SU-DHL-6 (cell line): Measurements from ENCODE around the gene MPLKIP.

Experiments
- H2AFZ ChIP-seq: fragments of 200-600 bp; sonication (generic); 2 replicates; pipeline ENCODE4 v1.6.1; 2014; ENCODE audit warnings: low read depth, mild to moderate bottlenecking, moderate library complexity, mixed read lengths, antibody characterized with exemption, low read length; ENCODE audit not compliant: severe bottlenecking
- H3F3A ChIP-seq: fragments of 200-600 bp; shearing (Covaris generic); 2 replicates; pipeline ENCODE4 v1.6.0; 2016; ENCODE audit warnings: antibody characterized with exemption, mild to moderate bottlenecking; ENCODE audit not compliant: insufficient read depth
- H3K27ac ChIP-seq: fragments of 200-600 bp; sonication (generic); 2 replicates; pipeline ENCODE4 v1.5.1; 2016; ENCODE audit warnings: low read depth, mild to moderate bottlenecking, low read length, moderate library complexity, mixed read lengths
- H3K27me3 ChIP-seq: fragments of 200-600 bp; sonication (generic), shearing (Covaris generic); 2 replicates; pipeline ENCODE4 v1.6.0; 2014; ENCODE audit warnings: mild to moderate bottlenecking, low read length
- H3K36me3 ChIP-seq: fragments of 200-600 bp; sonication (generic); 2 replicates; pipeline ENCODE4 v1.6.1; 2014; ENCODE audit warnings: mild to moderate bottlenecking, low read length, mixed read lengths
- H3K4me2 ChIP-seq: fragments of 300-600, 200-600 bp; shearing (Covaris generic), sonication (generic); 2 replicates; pipeline ENCODE4 v1.6.0; 2014; ENCODE audit warnings: low read length, low read depth, mild to moderate bottlenecking; ENCODE audit not compliant: poor library complexity, severe bottlenecking
- H3K4me3 ChIP-seq: fragments of 200-600 bp; sonication (generic); 2 replicates; pipeline ENCODE4 v1.5.1; 2014; ENCODE audit warnings: antibody characterized with exemption, low read length, mild to moderate bottlenecking, mixed read lengths; ENCODE audit not compliant: insufficient read depth, poor library complexity, severe bottlenecking
- H3K79me2 ChIP-seq: fragments of 200-600 bp; sonication (generic); 2 replicates; pipeline ENCODE4 v1.6.1; 2014; ENCODE audit warnings: mild to moderate bottlenecking, low read length, moderate library complexity; ENCODE audit not compliant: insufficient read depth
- H3K9ac ChIP-seq: fragments of 200-600 bp; sonication (generic); 2 replicates; pipeline ENCODE4 v1.7.0; 2014; ENCODE audit warnings: mild to moderate bottlenecking, low read length
- H3K9me2 ChIP-seq: fragments of 200-600 bp; sonication (generic); replicated peaks from 2 replicates; pipeline ENCODE4 v1.6.1; 2014; ENCODE audit warnings: low read length; ENCODE audit not compliant: insufficient read depth
- H3K9me3 ChIP-seq: fragments of 200-600 bp; sonication (generic); 2 replicates; pipeline ENCODE4 v1.6.1; 2014; ENCODE audit warnings: low read length, mixed read lengths; ENCODE audit not compliant: insufficient read depth
- H4K20me1 ChIP-seq: fragments of 200-600 bp; sonication (generic); 2 replicates; pipeline ENCODE4 v1.6.1; 2014; ENCODE audit warnings: low read depth, mild to moderate bottlenecking, antibody characterized with exemption, low read length, moderate library complexity, mixed read lengths
- CTCF ChIP-seq: fragments of 200-600 bp; sonication (generic); IDR thresholded peaks from one replicate; pipeline ENCODE4 v1.5.1; 2017; ENCODE audit warnings: antibody characterized with exemption, mild to moderate bottlenecking, low read length, moderate library complexity; ENCODE audit not compliant: insufficient read depth, poor library complexity, severe bottlenecking
- EZH2phosphoT487 ChIP-seq: fragments of 200-600 bp; sonication (generic), shearing (Covaris generic); conservative IDR thresholded peaks from 2 replicates; pipeline ENCODE4 v1.6.1; 2018; ENCODE audit warnings: mild to moderate bottlenecking, antibody characterized with exemption, low read length, moderate library complexity, mixed read lengths

The MPLKIP gene

DNA sequence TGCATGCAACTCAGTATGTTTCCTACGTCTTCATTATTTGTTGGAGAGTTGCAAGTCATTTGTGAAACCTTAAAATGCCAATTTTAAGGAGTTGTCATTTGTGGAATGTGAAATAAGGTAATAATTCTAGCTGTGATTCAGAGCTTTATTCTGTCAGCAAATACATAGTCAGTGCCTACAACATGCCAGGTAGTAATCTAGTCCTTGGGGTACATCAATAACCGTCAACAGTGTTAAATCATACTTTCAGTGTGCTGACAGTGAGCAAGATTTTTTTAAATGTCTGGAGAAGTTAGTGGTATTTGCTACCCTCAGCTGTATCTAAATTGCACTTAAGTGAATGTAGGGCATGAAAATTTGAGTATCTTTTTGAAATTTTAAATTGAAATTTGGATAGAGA is 36.7 kb downstream of the MPLKIP start:
- TF ChIP-seq CTCF = no peak
- TF ChIP-seq EZH2phosphoT487 = no peak
- no peaks in the 10 kb centered on the region for H3K9me3 ChIP-seq
- no peaks in the 10 kb centered on the region for H3K27me3 ChIP-seq
- no peak overlapping the region for H3K27ac ChIP-seq
- no peaks in the 10 kb centered on the region for H3K79me2 ChIP-seq
- H3K4me3 ChIP-seq = no peak overlapping the region
- no peak overlapping the region for H2AFZ ChIP-seq
- 0 out of 2 replicates have a peak, but pooled peaks cover 4% of the 10 kb centered on the region for H3F3A ChIP-seq
- no peak overlapping the region for H3K4me2 ChIP-seq
- no peaks in the 10 kb centered on the region for H4K20me1 ChIP-seq
- peaks cover 28% of the 10 kb centered on the region for H3K36me3 ChIP-seq
- H3K9me2 ChIP-seq = no peaks in the 10 kb centered on the region
- H3K9ac ChIP-seq = no peak overlapping the region

- Histone ChIP-seq H3K36me3 (peaks cover 38% of the 10 kb centered on the region), H3F3A (no peaks in the 10 kb centered on the region), H3K9ac (no peak overlapping the region), H3K27ac (no peak overlapping the region), H2AFZ (no peak overlapping the region), H3K9me2 (no peaks in the 10 kb centered on the region), H4K20me1 (no peaks in the 10 kb centered on the region), H3K4me3 (no peak overlapping the region), H3K79me2 (no peaks in the 10 kb centered on the region), H3K4me2 (no peak overlapping the region), H3K9me3 (no peaks in the 10 kb centered on the region), H3K27me3 (no peaks in the 10 kb centered on the region)
- no peak for TF ChIP-seq CTCF
- no peak for TF ChIP-seq EZH2phosphoT487
Measured at GRCh38 chr7:40095695-40096327, 38.6 kb downstream of the MPLKIP start.

DNA sequence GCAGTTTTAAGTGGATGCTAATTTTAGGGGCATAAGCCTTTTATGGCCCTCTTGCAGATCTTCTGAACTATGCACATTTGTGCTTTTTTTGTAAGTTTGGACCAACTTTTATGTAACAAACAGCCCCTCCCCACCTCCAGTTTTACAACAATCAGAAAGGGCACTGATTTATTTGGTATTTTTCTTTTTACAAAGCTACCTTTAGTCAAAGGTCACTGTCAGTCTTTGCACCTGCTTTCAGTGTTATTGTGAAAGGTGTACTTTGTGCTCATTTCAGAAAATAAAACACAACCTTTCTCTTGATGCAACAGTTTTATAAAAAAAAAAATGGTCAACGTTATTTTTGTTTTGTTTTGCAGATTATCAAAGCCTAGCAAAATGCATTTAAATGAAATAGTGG is 39.2 kb downstream of the MPLKIP start:
- H3K36me3 ChIP-seq = peaks cover 38% of the 10 kb centered on the region
- no peak overlapping the region for H3K4me2 ChIP-seq

More for the DNA sequence above, 39.2 kb downstream of the MPLKIP start:
- TF ChIP-seq CTCF (no peak), EZH2phosphoT487 (no peak)
- H3K9me2 ChIP-seq = no peaks in the 10 kb centered on the region
- H3K27me3 ChIP-seq = no peaks in the 10 kb centered on the region
- H3K9ac ChIP-seq = no peak overlapping the region
- no peaks in the 10 kb centered on the region for H3K79me2 ChIP-seq
- H4K20me1 ChIP-seq = no peaks in the 10 kb centered on the region
- no peaks in the 10 kb centered on the region for H3K9me3 ChIP-seq
- H3K27ac ChIP-seq = no peak overlapping the region
- H3K4me3 ChIP-seq = no peak overlapping the region
- H3F3A ChIP-seq = no peaks in the 10 kb centered on the region
- no peak overlapping the region for H2AFZ ChIP-seq
